H9 (cell line): ENCODE results near the gene AFAP1. TPM values are rescaled to one million over a fixed set of nuclear protein-coding genes. Genes with fewer than 3 reads are reported as not detected.

ENCODE experiments used
- DNase-seq: peaks from one replicate; pipeline ENCODE4 v3.0.0-alpha.2; 2017
- H2AFZ ChIP-seq: one replicate; pipeline ENCODE4 v1.6.1; 2013; ENCODE audit warnings: mild to moderate bottlenecking, low read length, control low read depth, moderate library complexity
- H2AK5ac ChIP-seq: 2 replicates; pipeline ENCODE4 v1.6.1; 2013; ENCODE audit warnings: low read length, control low read depth, mixed read lengths; ENCODE audit not compliant: insufficient read length
- H2BK120ac ChIP-seq: one replicate; pipeline ENCODE4 v1.6.1; 2013; ENCODE audit warnings: low read depth, mild to moderate bottlenecking, low read length, control low read depth, inconsistent platforms; ENCODE audit not compliant: poor library complexity, severe bottlenecking
- H2BK12ac ChIP-seq: 2 replicates; pipeline ENCODE4 v1.6.1; 2013; ENCODE audit warnings: low read length, control low read depth, mixed read lengths, low read depth; ENCODE audit not compliant: insufficient read length
- H2BK15ac ChIP-seq: 2 replicates; pipeline ENCODE4 v1.6.1; 2013; ENCODE audit warnings: low read depth, low read length, control low read depth
- H2BK20ac ChIP-seq: one replicate; pipeline ENCODE4 v1.6.1; 2013; ENCODE audit warnings: low read depth, mild to moderate bottlenecking, low read length, control low read depth, inconsistent platforms; ENCODE audit not compliant: poor library complexity, severe bottlenecking
- H2BK5ac ChIP-seq: 2 replicates; pipeline ENCODE4 v1.6.1; 2013; ENCODE audit warnings: low read length, control low read depth, mixed read lengths; ENCODE audit not compliant: insufficient read length
- H3K14ac ChIP-seq: 2 replicates; pipeline ENCODE4 v1.6.1; 2013; ENCODE audit warnings: low read length, control low read depth; ENCODE audit not compliant: insufficient read depth
- H3K18ac ChIP-seq: 2 replicates; pipeline ENCODE4 v1.6.1; 2013; ENCODE audit warnings: low read depth, mild to moderate bottlenecking, mixed read lengths, low read length, control low read depth; ENCODE audit not compliant: insufficient read length
- H3K23ac ChIP-seq: 2 replicates; pipeline ENCODE4 v1.6.1; 2013; ENCODE audit warnings: low read length, control low read depth, mixed read lengths, low read depth; ENCODE audit not compliant: insufficient read length
- H3K23me2 ChIP-seq: 2 replicates; pipeline ENCODE4 v1.6.1; 2013; ENCODE audit warnings: low read depth, mild to moderate bottlenecking, mixed read lengths, low read length, control low read depth; ENCODE audit not compliant: insufficient read length, poor library complexity, severe bottlenecking
- H3K27ac ChIP-seq: 2 replicates; pipeline ENCODE4 v1.5.1; 2013; ENCODE audit warnings: low read length, control low read depth, mixed read lengths, low read depth; ENCODE audit not compliant: insufficient read length
- H3K27me3 ChIP-seq: 2 replicates; pipeline ENCODE4 v1.6.1; 2013; ENCODE audit warnings: low read length, control low read depth, inconsistent platforms; ENCODE audit not compliant: insufficient read depth
- H3K4ac ChIP-seq: 2 replicates; pipeline ENCODE4 v1.6.1; 2013; ENCODE audit warnings: low read depth, mild to moderate bottlenecking, control low read depth, inconsistent platforms, low read length, moderate library complexity
- H3K4me1 ChIP-seq: 2 replicates; pipeline ENCODE4 v1.6.1; 2013; ENCODE audit warnings: low read length, control low read depth, inconsistent platforms; ENCODE audit not compliant: insufficient read depth
- H3K4me2 ChIP-seq: 2 replicates; pipeline ENCODE4 v1.6.1; 2013; ENCODE audit warnings: low read length, control low read depth, mixed read lengths; ENCODE audit not compliant: insufficient read length, insufficient read depth
- H3K56ac ChIP-seq: 2 replicates; pipeline ENCODE4 v1.6.1; 2013; ENCODE audit warnings: low read depth, mild to moderate bottlenecking, mixed read lengths, low read length, control low read depth; ENCODE audit not compliant: insufficient read length
- H3K79me1 ChIP-seq: 2 replicates; pipeline ENCODE4 v1.6.1; 2013; ENCODE audit warnings: low read depth, mild to moderate bottlenecking, moderate library complexity, low read length, control low read depth, inconsistent platforms; ENCODE audit not compliant: insufficient read depth, poor library complexity, severe bottlenecking
- H3K79me2 ChIP-seq: 2 replicates; pipeline ENCODE4 v1.6.1; 2013; ENCODE audit warnings: low read length, control low read depth, inconsistent platforms; ENCODE audit not compliant: insufficient read depth
- H3K9ac ChIP-seq: 2 replicates; pipeline ENCODE4 v1.6.1; 2013; ENCODE audit warnings: low read length, control low read depth, mixed read lengths; ENCODE audit not compliant: insufficient read length; ENCODE audit errors: extremely low read depth
- H3K9me3 ChIP-seq: one replicate; pipeline ENCODE4 v1.6.1; 2013; ENCODE audit warnings: low read depth, low read length, inconsistent platforms; ENCODE audit not compliant: control insufficient read depth
- H3T11ph ChIP-seq: one replicate; pipeline ENCODE4 v1.6.1; 2013; ENCODE audit warnings: mild to moderate bottlenecking, low read length, control low read depth, inconsistent platforms
- H4K20me1 ChIP-seq: one replicate; pipeline ENCODE4 v1.6.1; 2013; ENCODE audit not compliant: control insufficient read depth, insufficient read length, insufficient read depth
- H4K5ac ChIP-seq: 2 replicates; pipeline ENCODE4 v1.6.1; 2013; ENCODE audit warnings: low read depth, mild to moderate bottlenecking, mixed read lengths, low read length, control low read depth; ENCODE audit not compliant: insufficient read length
- H4K8ac ChIP-seq: replicated peaks from 2 replicates; pipeline ENCODE4 v1.6.1; 2013; ENCODE audit warnings: low read length, control low read depth, mixed read lengths, low read depth; ENCODE audit not compliant: insufficient read length
- H4K91ac ChIP-seq: 2 replicates; pipeline ENCODE4 v1.6.1; 2013; ENCODE audit warnings: low read depth, mild to moderate bottlenecking, moderate library complexity, mixed read lengths, low read length, control low read depth; ENCODE audit not compliant: insufficient read length
- H3K27ac Mint-ChIP-seq, 3 experiments: 2 replicates in 2 of 3; 3 replicates in 1 of 3; pipeline ENCODE4 v1.8.0; 2020 to 2021; ENCODE audit warnings: mixed read lengths in 3 of 3, mild to moderate bottlenecking in 1 of 3, moderate library complexity in 1 of 3
- H3K27me3 Mint-ChIP-seq: 2 replicates; pipeline ENCODE4 v1.8.0; 2021; ENCODE audit warnings: low read depth, mild to moderate bottlenecking, moderate library complexity, mixed read lengths
- H3K36me3 Mint-ChIP-seq, 3 experiments: 2 replicates in 2 of 3; 3 replicates in 1 of 3; pipeline ENCODE4 v1.8.0; 2020 to 2021; ENCODE audit warnings: low read depth in 3 of 3, mixed read lengths in 3 of 3; ENCODE audit not compliant: insufficient read depth in 1 of 3
- H3K4me1 Mint-ChIP-seq, 2 experiments: 2 replicates each; pipeline ENCODE4 v1.8.0; 2020; ENCODE audit warnings: mixed read lengths in 2 of 2
- H3K4me3 Mint-ChIP-seq, 2 experiments: 2 replicates in 1 of 2; 3 replicates in 1 of 2; pipeline ENCODE4 v1.8.0; 2020 to 2021; ENCODE audit warnings: mild to moderate bottlenecking in 2 of 2, mixed read lengths in 2 of 2, moderate library complexity in 1 of 2
- H3K9me3 Mint-ChIP-seq, 2 experiments: 2 replicates in 1 of 2; 3 replicates in 1 of 2; pipeline ENCODE4 v1.8.0; 2020; ENCODE audit warnings: mild to moderate bottlenecking in 2 of 2, mixed read lengths in 2 of 2, moderate library complexity in 1 of 2
- CTCF ChIP-seq: fragments of 200-600 bp; sonication (generic); conservative IDR thresholded peaks from 3 replicates; pipeline ENCODE4 v1.8.0; 2021; ENCODE audit warnings: antibody characterized with exemption, mild to moderate bottlenecking
- WGBS: extraction: QIAGEN DNeasy Blood & Tissue Kit; methylation state at CpG from one replicate; pipeline ENCODE4 v1.1.7; 2013; ENCODE audit warnings: missing lambda C conversion rate, low lambda C conversion rate, mixed read lengths; ENCODE audit not compliant: insufficient read length; ENCODE audit errors: extremely low coverage; 5-methylcytosine and 5-hydroxymethylcytosine counted together
- total RNA-seq: library from RNA; stranded (reverse); gene quantifications from 2 replicates; pipeline ENCODE4 v1.2.1, GENCODE V29; 2021

AFAP1 gene
- total RNA-seq, 1 experiment from 2014 or later, result 6.5 TPM

GRCh38 chr4:7717161-7717560 lies 222.5 kb downstream of the AFAP1 start:
- H2BK20ac ChIP-seq, result no peak overlapping the region
- H3K27me3 ChIP-seq, result 0 out of 2 replicates have a peak, but pooled peaks cover 3% of the 10 kb centered on the region
- H3T11ph ChIP-seq, result no peak overlapping the region
- no peak overlapping the region for H3K56ac ChIP-seq
- no peak overlapping the region for H2AFZ ChIP-seq
- H2BK15ac ChIP-seq, result no peak overlapping the region
- no peak overlapping the region for H4K5ac ChIP-seq
- no peak overlapping the region for H3K4me2 ChIP-seq
- Mint-ChIP-seq H3K27me3 (peaks cover 59% of the 10 kb centered on the region), H3K36me3 (no peaks in the 10 kb centered on the region; a peak in 1 of 7 replicates), H3K4me3 (no peak overlapping the region), H3K4me1 (peaks cover 20 to 23% of the 10 kb centered on the region in 2 experiments), H3K9me3 (no peaks in the 10 kb centered on the region; a peak in 2 of 5 replicates), H3K27ac (no peak overlapping the region)
- DNase-seq, result no peak
- H2BK5ac ChIP-seq, result no peak overlapping the region
- H3K4ac ChIP-seq, result no peak overlapping the region
- H3K27ac ChIP-seq, result no peak overlapping the region
- H3K4me1 ChIP-seq, result no peaks in the 10 kb centered on the region
- no peak overlapping the region for H3K18ac ChIP-seq
- no peak overlapping the region for H4K91ac ChIP-seq
- no peak overlapping the region for H3K9ac ChIP-seq
- no peak overlapping the region for H4K8ac ChIP-seq
- no peaks in the 10 kb centered on the region for H3K79me1 ChIP-seq
- no peak overlapping the region for H2AK5ac ChIP-seq
- no peaks in the 10 kb centered on the region for H4K20me1 ChIP-seq
- no peak for TF ChIP-seq CTCF
- no peaks in the 10 kb centered on the region for H3K9me3 ChIP-seq
- no peaks in the 10 kb centered on the region for H3K79me2 ChIP-seq
- WGBS, result no CpG with 5 or more reads among the region's 11 CpGs
- no peaks in the 10 kb centered on the region for H3K23me2 ChIP-seq
- H3K14ac ChIP-seq, result no peak overlapping the region
- H3K23ac ChIP-seq, result no peak overlapping the region
- no peak overlapping the region for H2BK120ac ChIP-seq
- no peak overlapping the region for H2BK12ac ChIP-seq
